GM12865 (cell line): ENCODE measurements around the gene ITK.

ENCODE experiments used
- DNase-seq: peaks from one replicate; pipeline ENCODE4 v3.0.0; 2010; ENCODE audit warnings: low read depth
- H3K4me3 ChIP-seq: 2 replicates; pipeline ENCODE4 v1.5.1; 2011; ENCODE audit warnings: mild to moderate bottlenecking, low read depth, low read length, control low read depth
- CTCF ChIP-seq: IDR thresholded peaks from 2 replicates; pipeline ENCODE4 v1.5.1; 2011; ENCODE audit warnings: low read length, control low read depth, low read depth, inconsistent platforms; ENCODE audit not compliant: insufficient read depth; ENCODE audit errors: missing control alignments

The ITK gene

GRCh38 chr5:157289164-157289819 lies 108.7 kb downstream of the ITK start:
- DNase-seq = no peak
- no peak overlapping the region for H3K4me3 ChIP-seq
- TF ChIP-seq CTCF = no peak

GRCh38 chr5:157290156-157290980 lies 109.7 kb downstream of the ITK start:
- TF ChIP-seq CTCF = no peak

GRCh38 chr5:157290981-157291711 lies 110.5 kb downstream of the ITK start:
- no peak overlapping the region for H3K4me3 ChIP-seq
- no peak for TF ChIP-seq CTCF
- peak; percentile 41 for DNase-seq

More at GRCh38 chr5:157290156-157290980, 109.7 kb downstream of the ITK start:
- H3K4me3 ChIP-seq = no peak overlapping the region
- no peak for DNase-seq

GRCh38 chr5:157292599-157292998 lies 112.0 kb downstream of the ITK start:
- no peak for DNase-seq
- no peak overlapping the region for H3K4me3 ChIP-seq
- no peak for TF ChIP-seq CTCF

- no peak for DNase-seq
- no peak for TF ChIP-seq CTCF
- no peak overlapping the region for H3K4me3 ChIP-seq
These were observed 113.9 kb downstream of the ITK start for GRCh38 chr5:157294407-157295091.

- TF ChIP-seq CTCF = no peak
- no peak for DNase-seq
- H3K4me3 ChIP-seq = no peak overlapping the region
These were observed 114.6 kb downstream of the ITK start for GRCh38 chr5:157295247-157295646.
